CD4-positive, alpha-beta T cell (primary cell): ENCODE results near the gene NPPC. TPM values are rescaled to one million over a fixed set of nuclear protein-coding genes. Genes with fewer than 3 reads are reported as not detected.

Source experiments
- ATAC-seq: fragments of 200-7000 bp; cut with Tn5 transposase; one replicate; pipeline ENCODE4 v1.10.0; 2022; ENCODE audit warnings: mild to moderate bottlenecking; ENCODE audit not compliant: poor library complexity
- CTCF ChIA-PET: fragments of 350-600 bp; sonication (Branson Sonifier 250); formaldehyde crosslinking; loops from one replicate; lab custom pipeline; 2021; ENCODE audit warnings: antibody characterized with exemption, inconsistent platforms; lab: Charles Lee
- POLR2A ChIA-PET: fragments of 350-600 bp; sonication (Branson Sonifier 250); formaldehyde crosslinking; loops from one replicate; lab custom pipeline; 2021; ENCODE audit warnings: antibody characterized with exemption, inconsistent platforms; lab: Charles Lee
- DNase-seq, 14 experiments: peaks; one replicate each; pipeline ENCODE4 v3.0.0-alpha.2; 2013 to 2020; ENCODE audit warnings: mixed read lengths in 2 of 14
- H3K27ac ChIP-seq, 2 donors: one replicate each; pipeline versions ENCODE4 v1.5.1 to v1.7.0; 2013; ENCODE audit warnings: low read length in 2 of 2, low read depth in 1 of 2, mild to moderate bottlenecking in 1 of 2
- H3K27me3 ChIP-seq, 2 experiments: 1 replicate in 1 of 2; 2 replicates in 1 of 2; pipeline versions ENCODE4 v1.6.1 to v1.7.0; 2013; ENCODE audit warnings: low read length in 2 of 2, control low read depth in 1 of 2, mild to moderate bottlenecking in 1 of 2, moderate library complexity in 1 of 2; ENCODE audit not compliant: insufficient read depth in 2 of 2, control insufficient read depth in 1 of 2
- H3K36me3 ChIP-seq: one replicate; pipeline ENCODE4 v1.6.1; 2013; ENCODE audit warnings: low read length, control low read depth; ENCODE audit not compliant: insufficient read depth
- H3K4me1 ChIP-seq: one replicate; pipeline ENCODE4 v1.6.1; 2013; ENCODE audit warnings: low read length, control low read depth; ENCODE audit not compliant: insufficient read depth
- H3K4me3 ChIP-seq: one replicate; pipeline ENCODE4 v1.5.1; 2013; ENCODE audit warnings: mild to moderate bottlenecking, low read length, moderate library complexity
- H3K9me3 ChIP-seq, 2 experiments: 1 replicate in 1 of 2; 2 replicates in 1 of 2; pipeline versions ENCODE4 v1.6.1 to v1.7.0; 2013; ENCODE audit warnings: low read length in 2 of 2, mild to moderate bottlenecking in 2 of 2, control low read depth in 1 of 2, moderate library complexity in 1 of 2; ENCODE audit not compliant: control insufficient read depth in 1 of 2, insufficient read depth in 1 of 2
- H3K27ac Mint-ChIP-seq: one replicate; pipeline ENCODE4 v1.8.0; 2020; ENCODE audit warnings: mixed read lengths
- H3K27me3 Mint-ChIP-seq: one replicate; pipeline ENCODE4 v1.8.0; 2021; ENCODE audit warnings: mixed read lengths
- H3K36me3 Mint-ChIP-seq: one replicate; pipeline ENCODE4 v1.8.0; 2021; ENCODE audit warnings: low read depth, mixed read lengths
- H3K4me1 Mint-ChIP-seq: one replicate; pipeline ENCODE4 v1.8.0; 2021; ENCODE audit warnings: low read depth, mixed read lengths
- H3K4me3 Mint-ChIP-seq: one replicate; pipeline ENCODE4 v1.8.0; 2020; ENCODE audit warnings: mild to moderate bottlenecking, mixed read lengths
- H3K9me3 Mint-ChIP-seq: one replicate; pipeline ENCODE4 v1.8.0; 2020; ENCODE audit warnings: mixed read lengths
- intact Hi-C, 2 experiments: fragments of 100-400 bp; cut with DNase I in 1 of 2; cut with micrococcal nuclease in 1 of 2; formaldehyde crosslinking; loops; one replicate each; pipeline versions ENCODE4 v1.15.1 to v1.9.0; 2023 to 2025; cut with DNase I, micrococcal nuclease
- total RNA-seq, 174 experiments: library from RNA in 2 of 174; stranded (reverse) in 2 of 174; gene quantifications; one replicate each; pipeline ENCODE4 v1.2.3 and lab custom pipeline; 2021 to 2026
- TF ChIP-seq, protein P1 (sequence below): fragments of 200-600 bp; IDR thresholded peaks from one replicate; pipeline ENCODE4 v1.8.0; 2022; ENCODE audit warnings: antibody characterized with exemption, mild to moderate bottlenecking

The NPPC gene
- total RNA-seq, 2 experiments from 2014 or later = 0.34 TPM; not detected in 1

DNA sequence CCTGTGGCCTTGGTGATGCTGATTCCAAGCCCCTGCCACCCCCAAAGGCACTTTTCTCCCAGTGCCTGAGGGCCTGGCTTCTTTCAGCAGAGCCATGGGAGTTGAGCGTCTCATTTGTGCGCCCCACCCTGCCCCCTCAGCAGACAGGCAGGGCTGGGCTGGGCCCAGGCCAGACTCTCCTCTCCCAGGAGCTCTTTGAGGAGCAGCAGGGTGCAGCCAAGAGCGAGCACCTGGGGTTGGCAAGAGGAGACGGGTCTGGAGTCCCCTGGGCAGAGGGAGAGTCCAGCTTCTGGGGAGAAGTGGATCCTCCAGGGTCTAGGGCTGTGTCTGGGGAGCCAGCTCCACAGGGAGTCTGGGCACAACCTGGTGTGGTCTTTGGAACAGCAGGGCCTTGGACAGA, 21.2 kb downstream of the NPPC start:
- ChIA-PET POLR2A (no interaction called here), CTCF (no interaction called here)
- no peak for ATAC-seq
- H3K4me1 Mint-ChIP-seq = peaks cover 10% of the 10 kb centered on the region
- H3K27me3 Mint-ChIP-seq = peaks cover 4% of the 10 kb centered on the region
- no peaks in the 10 kb centered on the region for H3K36me3 ChIP-seq
- no peak overlapping the region for H3K4me3 Mint-ChIP-seq
- no peak for DNase-seq
- no peak overlapping the region for H3K27ac ChIP-seq
- no peaks in the 10 kb centered on the region for H3K36me3 Mint-ChIP-seq
- H3K9me3 Mint-ChIP-seq = no peaks in the 10 kb centered on the region
- H3K9me3 ChIP-seq = peaks cover 0 to 5% of the 10 kb centered on the region in 2 experiments
- TF ChIP-seq, protein P1, sequence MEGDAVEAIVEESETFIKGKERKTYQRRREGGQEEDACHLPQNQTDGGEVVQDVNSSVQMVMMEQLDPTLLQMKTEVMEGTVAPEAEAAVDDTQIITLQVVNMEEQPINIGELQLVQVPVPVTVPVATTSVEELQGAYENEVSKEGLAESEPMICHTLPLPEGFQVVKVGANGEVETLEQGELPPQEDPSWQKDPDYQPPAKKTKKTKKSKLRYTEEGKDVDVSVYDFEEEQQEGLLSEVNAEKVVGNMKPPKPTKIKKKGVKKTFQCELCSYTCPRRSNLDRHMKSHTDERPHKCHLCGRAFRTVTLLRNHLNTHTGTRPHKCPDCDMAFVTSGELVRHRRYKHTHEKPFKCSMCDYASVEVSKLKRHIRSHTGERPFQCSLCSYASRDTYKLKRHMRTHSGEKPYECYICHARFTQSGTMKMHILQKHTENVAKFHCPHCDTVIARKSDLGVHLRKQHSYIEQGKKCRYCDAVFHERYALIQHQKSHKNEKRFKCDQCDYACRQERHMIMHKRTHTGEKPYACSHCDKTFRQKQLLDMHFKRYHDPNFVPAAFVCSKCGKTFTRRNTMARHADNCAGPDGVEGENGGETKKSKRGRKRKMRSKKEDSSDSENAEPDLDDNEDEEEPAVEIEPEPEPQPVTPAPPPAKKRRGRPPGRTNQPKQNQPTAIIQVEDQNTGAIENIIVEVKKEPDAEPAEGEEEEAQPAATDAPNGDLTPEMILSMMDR = no peak
- no peak overlapping the region for H3K27ac Mint-ChIP-seq
- intact Hi-C loops = loop anchor here in 1 of 2 experiments (5.0 kb wide), 2 partner anchors 237 to 617 kb away; partner anchors contain the start of gene PRSS56
- H3K27me3 ChIP-seq = no peaks in the 10 kb centered on the region
- no peak overlapping the region for H3K4me3 ChIP-seq
- H3K4me1 ChIP-seq = peaks cover 6% of the 10 kb centered on the region

DNA sequence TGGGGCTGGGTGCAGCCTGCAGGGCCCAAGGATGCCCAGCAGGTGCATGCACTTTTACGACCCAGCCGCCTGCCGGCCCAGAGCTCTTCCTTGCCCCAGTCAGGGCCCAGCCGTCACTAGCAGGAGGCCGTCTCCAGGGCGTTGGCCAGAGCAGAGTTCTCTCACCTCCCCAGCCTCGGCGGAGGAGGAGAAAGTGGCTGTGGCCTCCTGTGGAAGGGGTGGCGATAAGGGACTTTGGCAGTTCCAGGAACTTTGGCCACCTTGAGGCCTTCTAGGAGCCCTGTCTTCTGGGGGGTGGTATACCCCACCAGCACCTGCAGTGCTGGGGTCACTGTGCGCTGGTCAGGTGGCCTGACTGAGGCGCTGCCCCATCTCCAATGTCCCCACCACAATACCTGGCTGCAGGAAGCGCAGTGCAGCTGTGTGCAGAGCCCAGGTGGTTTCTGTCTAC, 22.0 kb downstream of the NPPC start:
- H3K27me3 ChIP-seq = no peaks in the 10 kb centered on the region
- POLR2A ChIA-PET = no interaction called here
- no peaks in the 10 kb centered on the region for H3K9me3 Mint-ChIP-seq
- peaks cover 4% of the 10 kb centered on the region for H3K4me1 Mint-ChIP-seq
- no peak overlapping the region for H3K4me3 Mint-ChIP-seq
- no peak for ATAC-seq
- no peaks in the 10 kb centered on the region for H3K36me3 ChIP-seq
- no peak overlapping the region for H3K27ac ChIP-seq
- H3K4me3 ChIP-seq = no peak overlapping the region
- peaks cover 0 to 5% of the 10 kb centered on the region in 2 experiments for H3K9me3 ChIP-seq
- no peak for DNase-seq
- intact Hi-C loops = no loop called here
- peaks cover 2% of the 10 kb centered on the region for H3K4me1 ChIP-seq
- H3K36me3 Mint-ChIP-seq = no peaks in the 10 kb centered on the region
- H3K27ac Mint-ChIP-seq = no peak overlapping the region
- CTCF ChIA-PET = no interaction called here
- H3K27me3 Mint-ChIP-seq = peaks cover 4% of the 10 kb centered on the region
- TF ChIP-seq, protein P1 = no peak

DNA sequence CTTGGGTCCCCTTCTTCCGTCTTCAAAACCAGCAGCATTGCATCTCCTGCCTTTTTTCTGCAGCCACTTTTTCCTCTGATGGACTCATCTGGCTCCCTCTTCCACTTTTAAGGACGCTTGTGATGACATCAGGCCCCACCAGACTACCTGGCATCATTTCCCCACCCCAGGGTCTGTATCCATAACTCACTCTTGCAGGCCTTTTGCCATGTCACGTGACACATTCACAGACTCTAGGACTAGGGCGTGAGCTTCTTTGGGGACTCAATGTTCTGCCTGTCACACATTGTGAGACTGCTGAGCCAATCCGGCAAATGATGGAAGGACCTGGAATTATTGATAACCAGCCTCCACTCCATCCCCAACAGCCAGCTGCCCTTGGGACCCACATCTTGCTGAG, 23.6 kb downstream of the NPPC start:
- Mint-ChIP-seq H3K36me3 (no peaks in the 10 kb centered on the region), H3K4me1 (no peaks in the 10 kb centered on the region), H3K27me3 (peaks cover 4% of the 10 kb centered on the region), H3K9me3 (no peaks in the 10 kb centered on the region), H3K27ac (no peak overlapping the region), H3K4me3 (no peak overlapping the region)
- CTCF ChIA-PET = no interaction called here
- no peaks in the 10 kb centered on the region for H3K27me3 ChIP-seq
- no peaks in the 10 kb centered on the region for H3K36me3 ChIP-seq
- DNase-seq (no peak), ATAC-seq (no peak)
- H3K4me1 ChIP-seq = peaks cover 2% of the 10 kb centered on the region
- no peak overlapping the region for H3K27ac ChIP-seq
- intact Hi-C loops = no loop called here
- POLR2A ChIA-PET = interaction anchor here (0.5 kb wide), 1 partner anchor 51 kb away, joined by 3 read pairs; no protein-coding TSS in a partner anchor
- TF ChIP-seq, protein P1 = no peak
- H3K4me3 ChIP-seq = no peak overlapping the region
- H3K9me3 ChIP-seq = peaks cover 0 to 5% of the 10 kb centered on the region in 2 experiments
